SU-DHL-6 (cell line): ENCODE data around the gene ADAM8.

ENCODE experiments used
- CTCF ChIP-seq: fragments of 200-600 bp; sonication (generic); IDR thresholded peaks from one replicate; pipeline ENCODE4 v1.5.1; 2017; ENCODE audit warnings: antibody characterized with exemption, mild to moderate bottlenecking, low read length, moderate library complexity; ENCODE audit not compliant: insufficient read depth, poor library complexity, severe bottlenecking
- EZH2phosphoT487 ChIP-seq: fragments of 200-600 bp; sonication (generic), shearing (Covaris generic); conservative IDR thresholded peaks from 2 replicates; pipeline ENCODE4 v1.6.1; 2018; ENCODE audit warnings: mild to moderate bottlenecking, antibody characterized with exemption, low read length, moderate library complexity, mixed read lengths

- TF ChIP-seq CTCF (no peak), EZH2phosphoT487 (no peak)
These were observed 46.7 kb downstream of the ADAM8 start, which contains the start of gene UTF1 for GRCh38 chr10:133230044-133230361.
